Sigmoid colon (tissue), 7 donors: Measurements from ENCODE around the gene CCDC85C. TPM values are rescaled to one million over a fixed set of nuclear protein-coding genes. Genes with fewer than 3 reads are reported as not detected.

ENCODE experiments used
- DNase-seq: peaks from one replicate; pipeline ENCODE4 v3.0.0-alpha.2; 2019
- H3K27ac ChIP-seq, 4 donors: fragments of 200-600 bp; sonication (generic); one replicate each; pipeline ENCODE4 v1.5.1; 2016 to 2019; ENCODE audit warnings: mild to moderate bottlenecking in 1 of 4
- H3K27me3 ChIP-seq, 3 donors: fragments of 200-600 bp; sonication (generic); one replicate each; pipeline ENCODE4 v1.5.1; 2019; ENCODE audit warnings: mild to moderate bottlenecking in 1 of 3
- H3K36me3 ChIP-seq, 4 donors: fragments of 200-600 bp; sonication (generic); one replicate each; pipeline ENCODE4 v1.5.1; 2016 to 2019
- H3K4me1 ChIP-seq, 4 donors: fragments of 200-600 bp; sonication (generic); one replicate each; pipeline ENCODE4 v1.5.1; 2017 to 2019
- H3K4me3 ChIP-seq, 4 donors: fragments of 200-600 bp; sonication (generic); one replicate each; pipeline ENCODE4 v1.5.1; 2017 to 2019; ENCODE audit warnings: mild to moderate bottlenecking in 2 of 4, moderate library complexity in 1 of 4
- H3K9me3 ChIP-seq, 4 donors: fragments of 200-600 bp in 3 of 4; sonication (generic) in 3 of 4; one replicate each; pipeline versions ENCODE4 v1.5.1 to v1.6.1; 2013 to 2019
- EP300 ChIP-seq, 4 donors: sonication (generic); formaldehyde crosslinking; IDR thresholded peaks; one replicate each; pipeline ENCODE4 v1.6.1; 2017; ENCODE audit warnings: antibody characterized with exemption in 4 of 4
- POLR2A ChIP-seq, 2 donors: fragments of 450-650 bp; IDR thresholded peaks; one replicate each; pipeline ENCODE4 v1.6.1; 2016; ENCODE audit warnings: antibody characterized with exemption in 2 of 2, mild to moderate bottlenecking in 2 of 2, moderate library complexity in 2 of 2
- POLR2AphosphoS5 ChIP-seq, 4 donors: sonication (generic); formaldehyde crosslinking; IDR thresholded peaks; one replicate each; pipeline ENCODE4 v1.6.1; 2017; ENCODE audit warnings: antibody characterized with exemption in 4 of 4
- WGBS, 2 donors: extraction: QIAGEN DNeasy Blood & Tissue Kit; methylation state at CpG; one replicate each; pipeline ENCODE4 v1.1.7; 2013; 5-methylcytosine and 5-hydroxymethylcytosine counted together
- intact Hi-C: fragments of 100-400 bp; cut with DNase I; formaldehyde crosslinking; loops from one replicate; pipeline ENCODE4 v1.15.1; 2023
- polyA plus RNA-seq, 3 donors: library from polyadenylated mRNA; stranded (reverse); fragments of 200-250 nt; gene quantifications; one replicate each; pipeline ENCODE4 v1.2.3, GENCODE V29; 2013
- total RNA-seq, 4 donors: library from RNA; depleted of rRNA; stranded (reverse); fragments of >200 nt; gene quantifications; one replicate each; pipeline ENCODE4 v1.1.0, GENCODE V29; 2016
- TF ChIP-seq, protein P1 (sequence below), 4 experiments: fragments of 450-650 bp in 3 of 4; fragments of 200-600 bp in 1 of 4; IDR thresholded peaks; one replicate each; pipeline ENCODE4 v1.5.1; 2016 to 2019; ENCODE audit warnings: antibody characterized with exemption in 4 of 4, mild to moderate bottlenecking in 3 of 4, moderate library complexity in 2 of 4
- donor health status: healthy with polysubstance abuse.
- donor health status: Bipolar disorder and iron deficiency.
- donor health status: healthy.

CCDC85C gene
- total and polyA plus RNA-seq, 7 donors = 11.4 to 79.0 (median 28.1) TPM

DNA sequence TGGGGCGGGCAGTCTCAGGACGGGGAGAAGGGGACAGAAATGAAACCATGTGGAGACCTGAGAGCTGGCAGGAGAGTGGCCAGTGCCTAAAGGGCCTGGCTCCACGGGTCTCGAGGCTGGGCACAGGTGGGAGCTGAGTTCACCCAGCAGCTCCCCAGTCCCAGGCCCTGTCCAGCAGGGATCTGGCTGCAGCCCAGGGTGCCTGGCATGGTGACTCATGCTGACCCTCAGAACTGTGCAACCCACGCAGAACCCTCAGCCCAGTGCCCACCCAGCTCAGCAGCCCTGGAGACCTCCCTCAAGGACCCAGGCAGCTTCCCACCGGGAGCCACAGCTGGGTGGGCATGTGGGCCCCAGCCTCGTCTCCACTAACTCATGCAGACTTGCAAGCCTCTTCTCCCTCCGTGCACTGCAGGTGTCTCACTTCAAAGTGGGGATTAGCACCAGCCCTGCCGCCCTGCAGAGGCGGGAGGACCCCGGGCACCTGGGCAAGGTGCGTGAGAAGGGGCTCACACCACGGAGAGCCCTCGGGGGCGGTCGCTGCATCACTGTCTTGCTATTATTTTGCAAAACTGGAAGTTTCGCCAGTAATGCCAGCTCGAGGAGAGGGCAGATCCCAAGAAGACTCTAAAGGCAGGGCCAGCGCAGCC is 76.5 kb downstream of the CCDC85C start:
- DNase-seq = no peak
- Histone ChIP-seq H3K27ac (peak overlapping the region in 3 of 4 donors; percentile 5 to 82 (median 34)), H3K36me3 (no peaks in the 10 kb centered on the region), H3K27me3 (no peaks in the 10 kb centered on the region), H3K9me3 (no peaks in the 10 kb centered on the region), H3K4me3 (no peak overlapping the region), H3K4me1 (peaks cover 0 to 72% (median 69%) of the 10 kb centered on the region in 4 donors)
- TF ChIP-seq POLR2AphosphoS5 (IDR thresholded peaks at IDR 0.05) (no peak), POLR2A (IDR thresholded peaks at IDR 0.05) (no peak), EP300 (IDR thresholded peaks at IDR 0.05) (no peak)
- TF ChIP-seq, protein P1, sequence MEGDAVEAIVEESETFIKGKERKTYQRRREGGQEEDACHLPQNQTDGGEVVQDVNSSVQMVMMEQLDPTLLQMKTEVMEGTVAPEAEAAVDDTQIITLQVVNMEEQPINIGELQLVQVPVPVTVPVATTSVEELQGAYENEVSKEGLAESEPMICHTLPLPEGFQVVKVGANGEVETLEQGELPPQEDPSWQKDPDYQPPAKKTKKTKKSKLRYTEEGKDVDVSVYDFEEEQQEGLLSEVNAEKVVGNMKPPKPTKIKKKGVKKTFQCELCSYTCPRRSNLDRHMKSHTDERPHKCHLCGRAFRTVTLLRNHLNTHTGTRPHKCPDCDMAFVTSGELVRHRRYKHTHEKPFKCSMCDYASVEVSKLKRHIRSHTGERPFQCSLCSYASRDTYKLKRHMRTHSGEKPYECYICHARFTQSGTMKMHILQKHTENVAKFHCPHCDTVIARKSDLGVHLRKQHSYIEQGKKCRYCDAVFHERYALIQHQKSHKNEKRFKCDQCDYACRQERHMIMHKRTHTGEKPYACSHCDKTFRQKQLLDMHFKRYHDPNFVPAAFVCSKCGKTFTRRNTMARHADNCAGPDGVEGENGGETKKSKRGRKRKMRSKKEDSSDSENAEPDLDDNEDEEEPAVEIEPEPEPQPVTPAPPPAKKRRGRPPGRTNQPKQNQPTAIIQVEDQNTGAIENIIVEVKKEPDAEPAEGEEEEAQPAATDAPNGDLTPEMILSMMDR (IDR thresholded peaks at IDR 0.05) = no peak
- intact Hi-C loops = no loop called here
- 85 to 87% methylated on average over 19 of the region's 19 CpGs for WGBS, 2 donors

DNA sequence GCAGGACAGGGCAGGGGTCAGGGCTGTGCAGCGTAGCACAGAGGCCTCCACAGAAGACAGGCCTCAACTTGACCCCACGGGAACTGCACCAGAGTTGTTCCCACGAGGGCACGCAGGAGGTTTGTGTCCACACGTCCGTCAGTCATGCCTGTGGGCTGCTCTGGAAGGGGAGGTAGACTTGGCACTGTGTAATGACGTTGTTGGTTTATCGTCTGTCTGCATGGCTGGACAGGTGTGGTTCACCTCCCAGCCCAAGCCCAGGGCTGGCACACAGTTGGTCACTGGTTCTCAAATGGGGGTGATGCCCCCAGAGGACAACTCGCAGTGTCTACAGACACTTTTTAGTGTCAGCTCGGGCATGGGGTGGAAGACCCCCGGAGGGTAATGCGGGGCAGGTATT is 77.0 kb downstream of the CCDC85C start:
- no peaks in the 10 kb centered on the region for H3K36me3 ChIP-seq
- 89 to 91% methylated on average over 12 of the region's 12 CpGs for WGBS, 2 donors
- peaks cover 0 to 74% (median 72%) of the 10 kb centered on the region in 4 donors for H3K4me1 ChIP-seq
- peak overlapping the region in 3 of 4 donors; percentile 5 to 90 (median 82) for H3K27ac ChIP-seq
- no peak for TF ChIP-seq POLR2AphosphoS5 (IDR thresholded peaks at IDR 0.05)
- TF ChIP-seq EP300 (IDR thresholded peaks at IDR 0.05) = no peak
- TF ChIP-seq, protein P1 (IDR thresholded peaks at IDR 0.05) = no peak
- no peak for TF ChIP-seq POLR2A (IDR thresholded peaks at IDR 0.05)
- no peaks in the 10 kb centered on the region for H3K9me3 ChIP-seq
- no peaks in the 10 kb centered on the region for H3K27me3 ChIP-seq
- no peak overlapping the region for H3K4me3 ChIP-seq
- DNase-seq = no peak
- intact Hi-C loops = no loop called here

DNA sequence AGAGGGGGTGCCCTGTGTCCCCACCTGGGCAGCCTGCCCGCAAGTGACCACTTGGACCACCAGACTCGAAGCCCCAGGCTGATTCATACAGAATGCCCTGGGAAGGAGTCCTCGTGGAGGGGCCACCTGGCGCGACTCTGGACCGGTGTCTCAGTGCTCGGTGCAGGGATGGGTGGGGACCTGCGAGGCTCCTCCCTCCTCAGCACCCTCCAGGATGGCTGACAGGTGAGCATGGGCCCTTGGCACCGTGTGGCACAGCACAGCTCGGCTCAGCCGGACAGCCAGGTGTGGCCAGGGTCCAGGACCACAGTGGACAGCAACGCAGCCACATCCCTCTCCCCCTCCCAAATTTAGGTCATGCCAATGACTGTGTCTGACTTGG is 78.3 kb downstream of the CCDC85C start:
- Histone ChIP-seq H3K9me3 (no peaks in the 10 kb centered on the region), H3K4me1 (peaks cover 0 to 74% (median 73%) of the 10 kb centered on the region in 4 donors), H3K27ac (peak overlapping the region; percentile 82 to 90 (median 84)), H3K27me3 (no peaks in the 10 kb centered on the region), H3K4me3 (no peak overlapping the region), H3K36me3 (no peaks in the 10 kb centered on the region)
- 76 to 88% methylated on average over 12 of the region's 12 CpGs for WGBS, 2 donors
- TF ChIP-seq EP300 (IDR thresholded peaks at IDR 0.05) (no peak), POLR2AphosphoS5 (IDR thresholded peaks at IDR 0.05) (no peak), POLR2A (IDR thresholded peaks at IDR 0.05) (no peak)
- TF ChIP-seq, protein P1 (IDR thresholded peaks at IDR 0.05) = no peak
- intact Hi-C loops = loop anchor here (2.0 kb wide), 1 partner anchor 77 kb away; no protein-coding TSS in a partner anchor
- no peak for DNase-seq

DNA sequence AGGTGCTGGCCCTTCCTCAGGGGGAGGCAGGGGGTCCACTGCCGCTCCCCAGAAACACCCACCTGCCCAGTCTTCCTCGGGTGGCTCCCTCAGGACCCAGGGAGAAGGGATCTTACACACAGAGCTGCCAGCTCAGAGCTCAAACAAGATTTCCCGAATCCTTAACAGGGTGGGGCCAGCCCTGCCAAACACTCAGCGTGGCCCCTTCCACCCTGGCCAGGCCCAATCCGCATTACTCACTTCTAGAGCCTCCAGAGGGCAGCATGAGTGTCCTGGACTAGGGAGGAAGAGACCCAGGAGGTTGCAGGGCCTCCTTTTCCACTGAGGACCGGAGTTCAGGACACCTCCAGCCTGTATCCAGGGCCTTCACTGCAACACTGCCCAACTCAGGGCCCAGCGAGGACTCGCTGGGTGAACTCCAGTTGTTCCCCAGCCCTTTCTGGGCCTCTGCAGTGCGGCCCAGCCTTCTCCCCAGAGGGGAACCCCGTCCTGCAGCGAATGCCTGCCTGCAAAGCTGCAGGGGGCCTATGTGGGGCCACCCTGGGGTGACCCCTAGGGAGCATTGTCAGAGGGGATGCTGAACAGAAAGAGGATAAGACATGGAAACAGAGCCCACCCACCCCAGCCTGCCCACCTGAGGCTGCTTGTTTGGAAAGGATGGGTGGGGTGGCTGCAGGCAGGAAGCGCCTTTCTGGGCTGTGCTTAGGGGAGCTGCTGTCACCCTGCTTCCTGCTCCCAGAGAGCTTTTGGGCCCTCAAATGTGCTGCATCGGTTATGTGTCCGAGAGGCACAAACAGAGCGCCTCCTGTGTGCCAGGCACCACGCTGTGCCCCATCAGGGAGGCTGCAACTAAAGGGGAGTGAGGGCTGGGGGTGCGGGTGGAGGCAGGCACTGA is 79.0 kb downstream of the CCDC85C start:
- H3K27ac ChIP-seq = peak overlapping the region; percentile 82 to 90 (median 84)
- no peak for DNase-seq
- H3K4me1 ChIP-seq = peaks cover 0 to 71% (median 69%) of the 10 kb centered on the region in 4 donors
- no peak overlapping the region for H3K4me3 ChIP-seq
- no peaks in the 10 kb centered on the region for H3K36me3 ChIP-seq
- intact Hi-C loops = loop anchor here (2.0 to 5.0 kb wide), 2 partner anchors 37 to 78 kb away; no protein-coding TSS in a partner anchor
- no peaks in the 10 kb centered on the region for H3K27me3 ChIP-seq
- TF ChIP-seq POLR2AphosphoS5 (IDR thresholded peaks at IDR 0.05) = peak in 1 of 4 donors; percentile 22
- no peak for TF ChIP-seq POLR2A (IDR thresholded peaks at IDR 0.05)
- TF ChIP-seq, protein P1 (IDR thresholded peaks at IDR 0.05) = peak in 1 of 4 experiments; percentile 40
- TF ChIP-seq EP300 (IDR thresholded peaks at IDR 0.05) = no peak
- no peaks in the 10 kb centered on the region for H3K9me3 ChIP-seq
- WGBS, 2 donors = 56 to 62% methylated on average over 17 of the region's 17 CpGs
